A549 (cell line): ENCODE results near the gene TMEM97. TPM values are rescaled to one million over a fixed set of nuclear protein-coding genes. Genes with fewer than 3 reads are reported as not detected.

Experiments
- polyA plus RNA-seq, 4 experiments: library from polyadenylated mRNA; depleted of rRNA in 3 of 4; stranded (reverse); fragments of >200 nt; fragmentation: RNase III in 1 of 4; extraction: RNeasy Plus Mini Kit Qiagen cat#74134 plus additional on column Dnase treatment in 1 of 4; gene quantifications; 2 replicates in 3 of 4; 3 replicates in 1 of 4; pipeline ENCODE4 v1.2.3, GENCODE V29; 2011 to 2017

The TMEM97 gene
- polyA plus RNA-seq, 2 of the 4 experiments (the other 2 are of a cell fraction) = 75.6 to 90.9 TPM

Other genes starting within 250 kb of the TMEM97 start
- gene IFT20, start 16.3 kb downstream of the TMEM97 start, polyA plus RNA-seq (2011; rRNA removed) = 58.7 and 72.1 TPM in 2 replicates
- 53.8 to 57.4 TPM (median 56.8 TPM) in 3 replicates for gene IFT20, start 16.3 kb downstream of the TMEM97 start, polyA plus RNA-seq (2017; fragmentation: RNase III; extraction: RNeasy Plus Mini Kit Qiagen cat#74134 plus additional on column Dnase treatment)
- 66.2 and 68.3 TPM in 2 replicates for gene TNFAIP1, start 16.6 kb downstream of the TMEM97 start, polyA plus RNA-seq (2011; rRNA removed)
- 37.4 to 38.8 TPM (median 37.4 TPM) in 3 replicates for gene TNFAIP1, start 16.6 kb downstream of the TMEM97 start, polyA plus RNA-seq (2017; fragmentation: RNase III; extraction: RNeasy Plus Mini Kit Qiagen cat#74134 plus additional on column Dnase treatment)
- 132 and 162 TPM in 2 replicates for gene POLDIP2, start 38.3 kb downstream of the TMEM97 start, polyA plus RNA-seq (2011; rRNA removed)
- gene POLDIP2, start 38.3 kb downstream of the TMEM97 start, polyA plus RNA-seq (2017; fragmentation: RNase III; extraction: RNeasy Plus Mini Kit Qiagen cat#74134 plus additional on column Dnase treatment) = 125 to 130 TPM (median 127 TPM) in 3 replicates
- gene SEBOX, start 46.0 kb downstream of the TMEM97 start, polyA plus RNA-seq (2011; rRNA removed) = not detected in 2 replicates
- not detected in 3 replicates for gene SEBOX, start 46.0 kb downstream of the TMEM97 start, polyA plus RNA-seq (2017; fragmentation: RNase III; extraction: RNeasy Plus Mini Kit Qiagen cat#74134 plus additional on column Dnase treatment)
- 10.2 and 14.2 TPM in 2 replicates for gene VTN, start 51.1 kb downstream of the TMEM97 start, polyA plus RNA-seq (2011; rRNA removed)
- 24.5 to 31.1 TPM (median 25.5 TPM) in 3 replicates for gene VTN, start 51.1 kb downstream of the TMEM97 start, polyA plus RNA-seq (2017; fragmentation: RNase III; extraction: RNeasy Plus Mini Kit Qiagen cat#74134 plus additional on column Dnase treatment)
- 4.0 and 4.8 TPM in 2 replicates for gene SARM1, start 52.5 kb downstream of the TMEM97 start, polyA plus RNA-seq (2011; rRNA removed)
- 6.1 to 7.5 TPM (median 6.9 TPM) in 3 replicates for gene SARM1, start 52.5 kb downstream of the TMEM97 start, polyA plus RNA-seq (2017; fragmentation: RNase III; extraction: RNeasy Plus Mini Kit Qiagen cat#74134 plus additional on column Dnase treatment)
- gene SLC46A1, start 87.0 kb downstream of the TMEM97 start, polyA plus RNA-seq (2011; rRNA removed) = 12.8 and 21.4 TPM in 2 replicates
- 21.5 to 23.8 TPM (median 23.7 TPM) in 3 replicates for gene SLC46A1, start 87.0 kb downstream of the TMEM97 start, polyA plus RNA-seq (2017; fragmentation: RNase III; extraction: RNeasy Plus Mini Kit Qiagen cat#74134 plus additional on column Dnase treatment)
- 0.06 and 0.16 TPM in 2 replicates for gene SLC13A2, start 154.4 kb downstream of the TMEM97 start, polyA plus RNA-seq (2011; rRNA removed)
- gene SLC13A2, start 154.4 kb downstream of the TMEM97 start, polyA plus RNA-seq (2017; fragmentation: RNase III; extraction: RNeasy Plus Mini Kit Qiagen cat#74134 plus additional on column Dnase treatment) = not detected in 3 replicates
- not detected in 2 replicates for gene FOXN1, start 187.1 kb downstream of the TMEM97 start, polyA plus RNA-seq (2011; rRNA removed)
- gene FOXN1, start 187.1 kb downstream of the TMEM97 start, polyA plus RNA-seq (2017; fragmentation: RNase III; extraction: RNeasy Plus Mini Kit Qiagen cat#74134 plus additional on column Dnase treatment) = not detected in 3 replicates
- gene UNC119, start 233.4 kb downstream of the TMEM97 start, polyA plus RNA-seq (2011; rRNA removed) = 50.5 and 53.5 TPM in 2 replicates
- 22.8 to 27.8 TPM (median 26.0 TPM) in 3 replicates for gene UNC119, start 233.4 kb downstream of the TMEM97 start, polyA plus RNA-seq (2017; fragmentation: RNase III; extraction: RNeasy Plus Mini Kit Qiagen cat#74134 plus additional on column Dnase treatment)